ENCODE data around the gene ANKRD33.

ANKRD33 gene

DNA sequence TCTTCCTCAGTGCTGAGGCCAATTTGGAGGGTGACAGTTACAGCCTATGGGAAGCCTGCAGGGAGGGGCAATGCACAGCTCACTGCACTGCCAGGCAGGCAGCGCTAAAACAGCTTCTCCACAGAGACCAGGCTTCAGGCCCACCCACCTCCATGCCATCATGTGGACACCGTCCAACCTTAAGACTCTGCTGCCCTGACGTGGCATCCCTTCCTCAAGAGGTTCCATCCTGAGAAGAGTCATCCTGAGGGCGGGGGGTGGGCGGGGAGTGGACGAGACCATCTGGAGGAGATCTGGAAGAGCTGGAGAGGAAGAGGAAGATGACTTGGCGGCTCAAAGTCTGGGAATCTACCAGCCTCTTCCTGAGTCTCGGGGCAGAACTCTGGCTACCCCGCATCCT is 11.0 kb downstream of the ANKRD33 start:
- no peak for FAIRE-seq
- no peak for DNase-seq (ENCODE audit: insufficient read length, low spot score)
- TF ChIP-seq SPI1 (IDR thresholded peaks at IDR 0.05; ENCODE audit: low read depth, low read length) (no peak), POLR2AphosphoS5 (IDR thresholded peaks at IDR 0.05; ENCODE audit: low read depth, low read length) (no peak), POLR2A (IDR thresholded peaks at IDR 0.05; ENCODE audit: low read depth, low read length) (no peak), TAF1 (IDR thresholded peaks at IDR 0.05; ENCODE audit: low read depth, low read length) (no peak), POU2F2 (IDR thresholded peaks at IDR 0.05; ENCODE audit: low read depth, low read length) (no peak), PAX5 (IDR thresholded peaks at IDR 0.05; ENCODE audit: insufficient read depth, low read length, severe bottlenecking) (no peak)

DNA sequence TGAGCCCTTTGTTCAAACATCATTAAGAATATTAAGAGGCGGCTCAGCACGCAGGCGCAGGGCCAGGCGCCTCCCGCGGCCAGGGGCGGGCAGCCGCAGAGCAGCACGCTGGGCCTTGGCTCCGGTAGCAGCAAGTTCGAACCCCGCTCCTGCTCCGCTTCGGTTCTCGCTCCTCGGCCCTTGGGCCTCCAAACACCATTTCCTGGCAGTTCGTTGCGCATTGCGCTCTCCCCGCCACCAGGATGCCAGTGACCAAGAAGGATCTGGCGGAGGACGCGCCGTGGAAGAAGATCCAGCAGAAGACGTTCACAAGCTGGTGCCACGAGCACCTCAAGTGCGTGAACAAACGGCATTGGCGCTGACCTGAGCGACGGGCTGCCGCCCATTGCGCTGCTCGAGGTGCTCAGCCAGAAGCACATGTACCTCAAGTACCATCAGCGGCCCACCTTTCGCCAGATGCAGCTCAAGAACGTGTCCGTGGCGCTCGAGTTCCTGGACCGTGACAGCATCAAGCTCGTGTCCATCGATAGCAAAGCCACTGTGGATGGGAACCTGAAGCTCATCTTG is 12.5 kb downstream of the ANKRD33 start:
- FAIRE-seq (no peak), DNase-seq (ENCODE audit: insufficient read length, low spot score) (no peak)
- no peak for TF ChIP-seq POU2F2 (IDR thresholded peaks at IDR 0.05; ENCODE audit: low read depth, low read length)

DNA sequence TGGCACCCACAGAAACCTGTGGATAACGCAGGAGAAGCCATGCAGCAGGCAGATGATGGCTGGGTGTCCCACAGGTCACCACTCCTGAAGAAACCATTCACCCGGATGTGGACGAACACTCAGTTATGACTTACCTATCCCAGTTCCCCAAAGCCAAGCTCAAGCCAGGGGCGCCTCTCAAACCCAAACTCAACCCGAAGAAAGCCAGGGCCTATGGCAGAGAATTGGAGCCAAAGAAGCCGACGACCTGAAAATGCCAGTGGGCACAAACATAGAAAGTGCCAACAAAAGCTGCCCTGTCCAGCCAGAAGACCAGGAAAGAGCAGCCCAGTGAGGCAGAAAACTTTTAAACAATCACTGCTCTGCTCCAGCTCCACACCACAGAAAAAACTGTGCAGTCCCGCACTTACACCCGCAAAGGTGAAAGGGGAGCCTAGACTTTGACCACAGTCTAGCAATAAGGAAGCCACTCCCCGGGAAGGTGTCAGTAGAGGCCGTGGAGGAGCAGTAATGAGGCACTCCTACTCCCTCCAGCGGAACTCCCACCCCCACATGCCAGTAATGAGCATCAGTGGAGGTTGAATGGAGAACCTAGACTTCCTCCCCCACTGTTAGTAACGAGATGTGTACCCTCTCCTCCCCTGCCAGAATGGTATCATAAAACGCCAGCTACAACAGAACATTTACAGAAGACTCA is 13.4 kb downstream of the ANKRD33 start:
- DNase-seq (ENCODE audit: insufficient read length, low spot score) = no peak
- TF ChIP-seq POLR2AphosphoS5 (IDR thresholded peaks at IDR 0.05; ENCODE audit: low read depth, low read length) (no peak), POLR2A (IDR thresholded peaks at IDR 0.05; ENCODE audit: low read depth, low read length) (no peak)
- no peak for FAIRE-seq

DNA sequence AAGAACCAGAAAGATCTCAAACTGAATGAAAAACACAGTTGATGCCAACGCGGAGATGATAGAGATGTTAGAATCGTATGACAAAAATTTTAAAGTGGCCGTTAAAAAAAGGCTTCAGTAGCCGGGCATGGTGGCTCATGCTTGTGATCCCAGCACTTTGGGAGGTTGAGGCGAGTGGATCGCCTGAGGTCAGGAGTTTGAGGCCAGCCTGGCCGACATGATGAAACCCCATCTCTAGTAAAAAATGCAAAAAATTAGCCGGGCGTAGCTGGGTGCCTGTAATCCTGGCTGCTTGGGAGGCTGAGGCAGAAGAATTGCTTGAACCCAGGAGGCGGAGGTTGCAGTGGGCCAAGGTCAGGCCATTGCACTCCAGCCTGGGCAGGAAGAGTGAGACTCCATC is 14.0 kb downstream of the ANKRD33 start:
- FAIRE-seq (no peak), DNase-seq (ENCODE audit: insufficient read length, low spot score) (no peak)
- no peak for TF ChIP-seq PAX5 (IDR thresholded peaks at IDR 0.05; ENCODE audit: insufficient read depth, low read length, severe bottlenecking)

DNA sequence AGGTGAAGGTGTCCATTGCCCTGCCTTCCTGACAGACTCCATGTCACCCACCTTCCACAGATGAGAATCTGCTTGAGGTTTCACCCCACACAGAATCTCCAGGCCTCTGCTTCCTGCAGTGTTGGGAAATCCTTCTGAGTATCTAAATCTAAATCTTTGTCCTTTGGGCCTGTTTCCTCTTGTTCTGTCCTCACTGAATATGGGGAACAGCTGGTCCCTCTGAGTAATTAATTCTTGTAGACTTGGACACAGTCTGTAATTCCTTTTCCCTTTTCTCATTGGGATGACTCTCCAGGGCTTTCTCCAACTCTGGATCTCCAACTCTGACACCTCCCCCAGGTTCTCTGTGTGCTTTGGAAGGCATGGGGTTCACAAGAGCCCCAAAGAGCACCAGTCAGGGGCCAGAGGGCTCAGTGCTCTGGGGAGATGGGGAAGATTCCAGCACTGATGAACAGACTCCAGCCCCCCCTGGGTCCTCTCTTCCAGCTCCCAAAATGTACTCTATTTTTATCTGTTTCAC is 17.1 kb downstream of the ANKRD33 start:
- no peak for DNase-seq (ENCODE audit: insufficient read length, low spot score)
- TF ChIP-seq TAF1 (IDR thresholded peaks at IDR 0.05; ENCODE audit: low read depth, low read length) = no peak
- no peak for TF ChIP-seq PAX5 (IDR thresholded peaks at IDR 0.05; ENCODE audit: insufficient read depth, low read length, severe bottlenecking)
- TF ChIP-seq SPI1 (IDR thresholded peaks at IDR 0.05; ENCODE audit: low read depth, low read length) = no peak
- no peak for TF ChIP-seq POLR2AphosphoS5 (IDR thresholded peaks at IDR 0.05; ENCODE audit: low read depth, low read length)
- no peak for TF ChIP-seq POU2F2 (IDR thresholded peaks at IDR 0.05; ENCODE audit: low read depth, low read length)
- TF ChIP-seq POLR2A (IDR thresholded peaks at IDR 0.05; ENCODE audit: low read depth, low read length) = no peak
- FAIRE-seq = no peak

DNA sequence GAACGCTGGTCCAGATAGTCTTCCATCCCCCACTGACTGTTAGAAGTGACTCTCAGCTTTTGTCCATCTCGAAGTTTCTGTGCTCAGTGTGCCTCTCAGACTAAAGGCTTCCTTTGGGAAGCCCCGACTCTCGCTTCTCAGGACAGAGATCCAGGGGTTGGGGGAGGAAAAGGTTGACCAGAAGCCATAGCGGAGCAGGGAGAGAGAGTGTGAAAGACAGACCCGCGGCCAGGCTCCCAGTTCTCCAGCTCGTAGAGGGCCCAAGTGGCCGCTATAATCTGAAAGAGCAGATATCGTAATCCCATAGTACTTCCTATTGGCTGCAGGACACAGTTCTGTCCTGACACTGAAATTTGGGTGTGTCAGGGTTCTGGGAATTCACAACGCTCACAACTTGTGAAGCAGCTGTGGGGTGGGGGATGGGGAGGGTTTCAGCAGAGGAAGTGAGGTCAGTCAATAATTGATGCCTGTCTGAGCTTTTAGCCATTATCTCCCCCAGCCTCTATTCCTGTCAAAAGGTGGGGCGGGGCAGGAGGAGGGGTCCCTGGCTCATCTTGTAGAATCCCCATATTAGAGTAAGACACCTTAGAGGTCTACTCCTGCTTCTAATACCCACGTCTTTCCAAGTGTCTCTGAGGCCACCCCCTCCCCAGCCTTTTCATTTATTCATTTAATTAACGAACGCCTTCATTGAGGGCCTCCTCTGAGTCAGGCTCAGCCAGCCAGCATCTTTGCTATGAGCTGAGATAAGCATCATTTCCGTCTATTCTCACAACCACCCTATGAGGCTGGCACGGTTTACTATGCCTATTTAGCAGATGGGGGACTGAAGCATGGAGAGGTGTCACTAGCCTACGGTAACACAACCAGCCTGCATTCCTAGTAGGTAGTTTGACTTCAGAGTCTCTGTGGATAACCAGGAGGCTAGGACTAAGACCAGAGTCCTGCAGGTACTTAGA is 17.8 kb downstream of the ANKRD33 start:
- no peak for DNase-seq (ENCODE audit: insufficient read length, low spot score)
- no peak for FAIRE-seq

DNA sequence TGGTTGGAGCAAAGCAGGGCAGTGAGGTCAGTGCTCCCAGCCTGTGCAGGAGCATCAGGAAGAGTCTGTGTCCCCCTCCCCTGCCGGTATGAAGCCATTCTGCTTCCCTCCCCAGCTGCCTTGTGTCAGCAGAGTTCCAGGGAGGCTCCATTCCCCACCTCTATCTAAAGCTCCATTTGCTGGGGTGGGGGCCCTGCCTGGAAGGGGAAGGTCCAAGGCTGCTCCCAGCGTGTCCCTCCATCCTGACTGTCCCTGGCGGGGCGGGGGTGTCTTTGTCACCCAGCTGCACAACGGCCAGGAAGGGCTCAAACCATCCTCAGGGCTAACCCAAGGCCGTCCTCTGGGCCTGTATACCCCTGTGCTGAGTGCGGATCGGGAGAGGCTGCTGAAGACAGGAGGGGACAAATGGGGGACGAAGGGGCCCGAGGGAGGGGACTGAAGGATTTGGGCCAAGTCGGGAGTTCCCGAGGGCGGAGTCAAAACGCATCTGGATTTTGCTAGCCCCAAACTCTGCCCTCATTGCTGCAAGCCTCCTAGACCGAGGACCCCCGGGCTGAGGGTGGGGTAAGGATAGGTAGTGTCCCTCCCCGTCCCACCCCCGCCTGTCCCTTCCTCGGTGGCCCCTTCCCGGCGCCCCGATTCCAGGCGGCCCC is 18.7 kb downstream of the ANKRD33 start:
- no peak for DNase-seq (ENCODE audit: insufficient read length, low spot score)
- TF ChIP-seq POLR2A (IDR thresholded peaks at IDR 0.05; ENCODE audit: low read depth, low read length) = no peak
- TF ChIP-seq POU2F2 (IDR thresholded peaks at IDR 0.05; ENCODE audit: low read depth, low read length) = no peak
- TF ChIP-seq SPI1 (IDR thresholded peaks at IDR 0.05; ENCODE audit: low read depth, low read length) = no peak
- TF ChIP-seq POLR2AphosphoS5 (IDR thresholded peaks at IDR 0.05; ENCODE audit: low read depth, low read length) = no peak
- TF ChIP-seq PAX5 (IDR thresholded peaks at IDR 0.05; ENCODE audit: insufficient read depth, low read length, severe bottlenecking) = no peak
- no peak for FAIRE-seq

More for the DNA sequence above, 17.8 kb downstream of the ANKRD33 start:
- TF ChIP-seq SPI1 (IDR thresholded peaks at IDR 0.05; ENCODE audit: low read depth, low read length) = no peak
- no peak for TF ChIP-seq PAX5 (IDR thresholded peaks at IDR 0.05; ENCODE audit: insufficient read depth, low read length, severe bottlenecking)
- no peak for TF ChIP-seq TAF1 (IDR thresholded peaks at IDR 0.05; ENCODE audit: low read depth, low read length)
- TF ChIP-seq POLR2AphosphoS5 (IDR thresholded peaks at IDR 0.05; ENCODE audit: low read depth, low read length) = no peak
- TF ChIP-seq POU2F2 (IDR thresholded peaks at IDR 0.05; ENCODE audit: low read depth, low read length) = no peak
- TF ChIP-seq POLR2A (IDR thresholded peaks at IDR 0.05; ENCODE audit: low read depth, low read length) = no peak

DNA sequence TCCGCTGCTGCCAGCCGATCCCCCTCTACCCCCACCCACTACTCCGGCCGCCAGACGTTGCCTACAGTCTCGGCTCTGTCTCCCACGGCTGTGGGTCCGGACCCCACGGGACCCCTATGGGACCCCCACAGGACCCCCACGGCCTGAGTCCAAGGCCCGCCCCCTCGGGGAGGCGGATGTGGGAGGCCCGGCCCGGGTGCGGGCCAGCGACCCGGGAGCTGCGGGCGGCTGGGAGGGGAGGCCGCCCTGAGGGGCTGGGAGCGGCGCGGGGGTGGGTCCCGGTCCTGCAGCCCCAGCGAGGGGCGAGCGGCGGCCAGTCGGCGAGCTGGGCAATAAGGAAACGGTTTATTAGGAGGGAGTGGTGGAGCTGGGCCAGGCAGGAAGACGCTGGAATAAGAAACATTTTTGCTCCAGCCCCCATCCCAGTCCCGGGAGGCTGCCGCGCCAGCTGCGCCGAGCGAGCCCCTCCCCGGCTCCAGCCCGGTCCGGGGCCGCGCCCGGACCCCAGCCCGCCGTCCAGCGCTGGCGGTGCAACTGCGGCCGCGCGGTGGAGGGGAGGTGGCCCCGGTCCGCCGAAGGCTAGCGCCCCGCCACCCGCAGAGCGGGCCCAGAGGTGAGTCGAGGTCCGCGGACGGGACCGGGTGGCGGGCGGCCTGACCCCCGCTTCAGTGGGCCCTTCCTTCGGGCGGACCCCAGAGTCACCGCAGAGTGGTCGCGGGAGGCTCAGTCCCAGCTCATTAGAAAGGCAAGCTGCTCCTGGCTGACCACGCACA is 19.4 kb downstream of the ANKRD33 start, which contains the start of gene ACVRL1:
TSS of gene ACVRL1 (plus strand) at position 422 of the 773 bp plus-strand sequence. CDS start 4,971 bp downstream, outside the sequence.
- TF ChIP-seq POLR2A (IDR thresholded peaks at IDR 0.05; ENCODE audit: low read depth, low read length) (no peak), SPI1 (IDR thresholded peaks at IDR 0.05; ENCODE audit: low read depth, low read length) (no peak), POU2F2 (IDR thresholded peaks at IDR 0.05; ENCODE audit: low read depth, low read length) (no peak), PAX5 (IDR thresholded peaks at IDR 0.05; ENCODE audit: insufficient read depth, low read length, severe bottlenecking) (no peak), TAF1 (IDR thresholded peaks at IDR 0.05; ENCODE audit: low read depth, low read length) (no peak), POLR2AphosphoS5 (IDR thresholded peaks at IDR 0.05; ENCODE audit: low read depth, low read length) (no peak)
- FAIRE-seq (no peak), DNase-seq (ENCODE audit: insufficient read length, low spot score) (no peak)

All from GM12891 (cell line).